Measurements from ENCODE around the gene AGBL2.
"Not testable (repeated sequence)": the region's sequence is repeated elsewhere in the genome, so short reads cannot be mapped to it uniquely, and the experiment has no call there.

AGBL2 gene

GRCh38 chr11:47714554-47715081 lies 551 bp downstream of the AGBL2 start:
- Histone ChIP-seq H4K20me1 (ENCODE audit: insufficient read depth, low read length) (no peaks in the 10 kb centered on the region), H3K27me3 (ENCODE audit: insufficient read depth, low read length) (no peaks in the 10 kb centered on the region), H3K27ac (ENCODE audit: low read depth, low read length, poor library complexity, severe bottlenecking) (no peak overlapping the region), H3K9me3 (ENCODE audit: low read length) (no peaks in the 10 kb centered on the region), H2AFZ (ENCODE audit: low read length) (no peak overlapping the region), H3K79me2 (ENCODE audit: insufficient read depth, low read length) (no peaks in the 10 kb centered on the region), H3F3A (ENCODE audit: insufficient read depth, low read length) (peaks cover 14% of the 10 kb centered on the region), H3K9me2 (ENCODE audit: low read depth, low read length) (no peaks in the 10 kb centered on the region), H3K4me2 (ENCODE audit: low read length) (peak overlapping the region; percentile 82), H3K36me3 (ENCODE audit: insufficient read depth, low read length) (peaks cover 36% of the 10 kb centered on the region), H3K4me3 (ENCODE audit: low read depth, low read length, poor library complexity, severe bottlenecking) (peak overlapping the region; percentile 66), H3K9ac (ENCODE audit: low read length) (peak overlapping the region; percentile 69), H3K4me1 (ENCODE audit: insufficient read depth, low read length, severe bottlenecking) (peaks cover 12% of the 10 kb centered on the region)
- TF ChIP-seq CTCF (IDR thresholded peaks at IDR 0.05; ENCODE audit: low read length): no peak
- no peak for TF ChIP-seq EZH2 (IDR thresholded peaks at IDR 0.05; ENCODE audit: borderline replicate concordance, low read length)

GRCh38 chr11:47711816-47712215 lies 3.4 kb downstream of the AGBL2 start:
- no peaks in the 10 kb centered on the region for H3K27me3 ChIP-seq (ENCODE audit: insufficient read depth, low read length)
- H3K79me2 ChIP-seq (ENCODE audit: insufficient read depth, low read length): no peaks in the 10 kb centered on the region
- no peak overlapping the region for H3K27ac ChIP-seq (ENCODE audit: low read depth, low read length, poor library complexity, severe bottlenecking)
- no peaks in the 10 kb centered on the region for H3K9me2 ChIP-seq (ENCODE audit: low read depth, low read length)
- H3K9ac ChIP-seq (ENCODE audit: low read length): no peak overlapping the region
- 0 out of 2 replicates have a peak, but pooled peaks cover 3% of the 10 kb centered on the region for H3K9me3 ChIP-seq (ENCODE audit: low read length)
- TF ChIP-seq EZH2 (IDR thresholded peaks at IDR 0.05; ENCODE audit: borderline replicate concordance, low read length) (no peak), CTCF (IDR thresholded peaks at IDR 0.05; ENCODE audit: low read length) (no peak)
- H3K4me2 ChIP-seq (ENCODE audit: low read length): no peak overlapping the region
- no peak overlapping the region for H2AFZ ChIP-seq (ENCODE audit: low read length)
- no peaks in the 10 kb centered on the region for H4K20me1 ChIP-seq (ENCODE audit: insufficient read depth, low read length)
- peaks cover 12% of the 10 kb centered on the region for H3K4me1 ChIP-seq (ENCODE audit: insufficient read depth, low read length, severe bottlenecking)
- H3K36me3 ChIP-seq (ENCODE audit: insufficient read depth, low read length): peaks cover 9% of the 10 kb centered on the region; the same call in 1 of the 2 replicates
- H3K4me3 ChIP-seq (ENCODE audit: low read depth, low read length, poor library complexity, severe bottlenecking): no peak overlapping the region
- peaks cover 7% of the 10 kb centered on the region; the same call in 1 of the 2 replicates for H3F3A ChIP-seq (ENCODE audit: insufficient read depth, low read length)

- Histone ChIP-seq H3K9ac (ENCODE audit: low read length) (no peak overlapping the region), H3K4me1 (ENCODE audit: insufficient read depth, low read length, severe bottlenecking) (peaks cover 12% of the 10 kb centered on the region), H3K9me3 (ENCODE audit: low read length) (0 out of 2 replicates have a peak, but pooled peaks cover 3% of the 10 kb centered on the region), H3K36me3 (ENCODE audit: insufficient read depth, low read length) (peaks cover 3% of the 10 kb centered on the region; the same call in 1 of the 2 replicates), H3K4me2 (ENCODE audit: low read length) (no peak overlapping the region), H3K9me2 (ENCODE audit: low read depth, low read length) (no peaks in the 10 kb centered on the region), H3K4me3 (ENCODE audit: low read depth, low read length, poor library complexity, severe bottlenecking) (no peak overlapping the region), H4K20me1 (ENCODE audit: insufficient read depth, low read length) (no peaks in the 10 kb centered on the region), H3K27me3 (ENCODE audit: insufficient read depth, low read length) (no peaks in the 10 kb centered on the region), H2AFZ (ENCODE audit: low read length) (no peak overlapping the region), H3F3A (ENCODE audit: insufficient read depth, low read length) (0 out of 2 replicates have a peak, but pooled peaks cover under 1% of the 10 kb centered on the region), H3K79me2 (ENCODE audit: insufficient read depth, low read length) (no peaks in the 10 kb centered on the region), H3K27ac (ENCODE audit: low read depth, low read length, poor library complexity, severe bottlenecking) (no peak overlapping the region)
- TF ChIP-seq CTCF (IDR thresholded peaks at IDR 0.05; ENCODE audit: low read length): no peak
- TF ChIP-seq EZH2 (IDR thresholded peaks at IDR 0.05; ENCODE audit: borderline replicate concordance, low read length): no peak
Observed at GRCh38 chr11:47711225-47711624, 3.9 kb downstream of the AGBL2 start.

- H3K79me2 ChIP-seq (ENCODE audit: insufficient read depth, low read length); H3K4me1 ChIP-seq (ENCODE audit: insufficient read depth, low read length, severe bottlenecking); H3K27ac ChIP-seq (ENCODE audit: low read depth, low read length, poor library complexity, severe bottlenecking); H3K9me2 ChIP-seq (ENCODE audit: low read depth, low read length); H3K27me3 ChIP-seq (ENCODE audit: insufficient read depth, low read length); H3K36me3 ChIP-seq (ENCODE audit: insufficient read depth, low read length); H3F3A ChIP-seq (ENCODE audit: insufficient read depth, low read length); H4K20me1 ChIP-seq (ENCODE audit: insufficient read depth, low read length); H2AFZ ChIP-seq (ENCODE audit: low read length); H3K9ac ChIP-seq (ENCODE audit: low read length); H3K9me3 ChIP-seq (ENCODE audit: low read length); H3K4me2 ChIP-seq (ENCODE audit: low read length); H3K4me3 ChIP-seq (ENCODE audit: low read depth, low read length, poor library complexity, severe bottlenecking): not testable (repeated sequence)
Observed at GRCh38 chr11:47707275-47707786, 7.8 kb downstream of the AGBL2 start.

Data from OCI-LY1 (cell line).